Endothelial cell of umbilical vein (primary cell): Measurements from ENCODE around the gene NPDC1. TPM values are rescaled to one million over a fixed set of nuclear protein-coding genes. Genes with fewer than 3 reads are reported as not detected.

Experiments
- BruUV-seq: library from RNA; stranded (reverse); fragments of 400-500 nt; replicated peaks from 2 replicates; lab custom pipeline; 2021; lab: Mats Ljungman, UMichigan
- CTCF ChIA-PET: fragments of 300-600, 350-600 bp; sonication (Branson Sonifier 250); formaldehyde crosslinking; loops from one replicate; lab custom pipeline; 2021; ENCODE audit warnings: antibody characterized with exemption, inconsistent platforms; lab: Charles Lee
- POLR2A ChIA-PET: fragments of 300-600, 350-600 bp; sonication (Branson Sonifier 250); formaldehyde crosslinking; loops from one replicate; lab custom pipeline; 2021; ENCODE audit warnings: antibody characterized with exemption, inconsistent platforms; lab: Charles Lee
- DNase-seq: peaks from one replicate; pipeline ENCODE4 v3.0.0-alpha.2; 2011; ENCODE audit warnings: low read depth, low spot score
- FAIRE-seq: peaks from 2 replicates; lab custom pipeline; 2011; peaks lifted over from hg19 to GRCh38; lab: Jason Lieb, UNC
- H2AFZ ChIP-seq: 2 replicates; pipeline ENCODE4 v1.6.0; 2012; ENCODE audit warnings: low read depth, low read length, control low read depth, inconsistent platforms
- H3K27ac ChIP-seq: 2 replicates; pipeline ENCODE4 v1.5.1; 2011; ENCODE audit warnings: low read depth, mild to moderate bottlenecking, control low read depth, low read length, moderate library complexity; ENCODE audit not compliant: insufficient read depth
- H3K27me3 ChIP-seq, 2 experiments: 2 replicates each; pipeline versions ENCODE4 v1.6.0 to v1.6.1; 2011; ENCODE audit warnings: low read length in 2 of 2, mixed read lengths in 1 of 2; ENCODE audit not compliant: control insufficient read depth in 2 of 2, insufficient read depth in 2 of 2
- H3K36me3 ChIP-seq, 2 experiments: 2 replicates in 1 of 2; 3 replicates in 1 of 2; pipeline ENCODE4 v1.5.1; 2011; ENCODE audit warnings: low read length in 2 of 2, mild to moderate bottlenecking in 1 of 2, moderate library complexity in 1 of 2; ENCODE audit not compliant: control insufficient read depth in 2 of 2, insufficient read depth in 2 of 2; ENCODE audit errors: extremely low read depth in 1 of 2
- H3K4me1 ChIP-seq: 3 replicates; pipeline ENCODE4 v1.5.1; 2011; ENCODE audit warnings: mild to moderate bottlenecking, low read length; ENCODE audit not compliant: control insufficient read depth, insufficient read depth; ENCODE audit errors: extremely low read depth
- H3K4me2 ChIP-seq: 2 replicates; pipeline ENCODE4 v1.6.1; 2011; ENCODE audit warnings: low read length, control low read depth, mixed read lengths; ENCODE audit not compliant: insufficient read depth
- H3K4me3 ChIP-seq, 3 experiments: fragments of 200-600 bp in 1 of 3; sonication (generic), shearing (Covaris generic) in 1 of 3; replicated peaks in 1 of 3; 2 replicates each; pipeline ENCODE4 v1.5.1; 2011 to 2016; ENCODE audit warnings: control low read depth in 3 of 3, low read length in 3 of 3, mild to moderate bottlenecking in 2 of 3, inconsistent platforms in 1 of 3, low read depth in 1 of 3, moderate library complexity in 1 of 3; ENCODE audit not compliant: insufficient read depth in 1 of 3
- H3K79me2 ChIP-seq: 2 replicates; pipeline ENCODE4 v1.6.0; 2012; ENCODE audit warnings: low read length, inconsistent platforms; ENCODE audit not compliant: control insufficient read depth, insufficient read depth
- H3K9ac ChIP-seq: replicated peaks from 2 replicates; pipeline ENCODE3; 2011; ENCODE audit warnings: low read length, control low read depth; ENCODE audit not compliant: insufficient read depth; ENCODE audit errors: extremely low read depth
- H3K9me1 ChIP-seq: replicated peaks from 3 replicates; pipeline ENCODE4 v1.6.0; 2011; ENCODE audit warnings: mild to moderate bottlenecking, low read length; ENCODE audit not compliant: control insufficient read depth, insufficient read depth; ENCODE audit errors: extremely low read depth
- H3K9me3 ChIP-seq: replicated peaks from 2 replicates; pipeline ENCODE4 v1.5.1; 2012; ENCODE audit warnings: low read length, inconsistent platforms; ENCODE audit not compliant: control insufficient read depth, insufficient read depth
- H4K20me1 ChIP-seq: replicated peaks from 2 replicates; pipeline ENCODE3; 2011; ENCODE audit warnings: mild to moderate bottlenecking, low read length; ENCODE audit not compliant: control insufficient read depth, insufficient read depth; ENCODE audit errors: extremely low read depth
- EZH2 ChIP-seq: IDR thresholded peaks from 2 replicates; pipeline ENCODE4 v1.6.1; 2012; ENCODE audit warnings: borderline replicate concordance, low read depth, mild to moderate bottlenecking, moderate library complexity, low read length, inconsistent platforms; ENCODE audit not compliant: severe bottlenecking
- FOS ChIP-seq: IDR thresholded peaks from 2 replicates; pipeline ENCODE4 v1.6.1; 2011; ENCODE audit warnings: mild to moderate bottlenecking, low read length, moderate library complexity, borderline replicate concordance; ENCODE audit not compliant: insufficient read depth
- GATA2 ChIP-seq: IDR thresholded peaks from 2 replicates; pipeline ENCODE4 v1.7.0; 2011; ENCODE audit warnings: low read depth, mild to moderate bottlenecking, moderate library complexity, mixed read lengths, low read length; ENCODE audit not compliant: insufficient read length, insufficient read depth
- JUN ChIP-seq: IDR thresholded peaks from 2 replicates; pipeline ENCODE4 v1.6.1; 2011; ENCODE audit warnings: borderline replicate concordance, low read depth; ENCODE audit not compliant: insufficient read length, insufficient read depth
- MYC ChIP-seq: IDR thresholded peaks from one replicate; pipeline ENCODE4 v1.6.1; 2011; ENCODE audit warnings: mild to moderate bottlenecking, low read depth, low read length
- POLR2A ChIP-seq: IDR thresholded peaks from 2 replicates; pipeline ENCODE4 v1.6.1; 2012; ENCODE audit warnings: low read depth, mild to moderate bottlenecking, control low read depth, low read length
- POLR2AphosphoS5 ChIP-seq: IDR thresholded peaks from 2 replicates; pipeline ENCODE4 v1.6.1; 2012; ENCODE audit warnings: low read depth, mild to moderate bottlenecking, control low read depth, low read length, moderate library complexity; ENCODE audit not compliant: insufficient read depth
- dilution Hi-C: fragments of 300-500 bp; cut with MboI; formaldehyde crosslinking; loops from one replicate; pipeline ENCODE4 v1.15.0; 2019; ENCODE audit warnings: low sequenced_read_pairs; ENCODE audit not compliant: extremely low pct_ligation_motif_present
- intact Hi-C: fragments of 100-400 bp; cut with micrococcal nuclease; formaldehyde crosslinking; loops from one replicate; pipeline ENCODE4 v1.10.0; 2022
- polyA plus RNA-seq, 4 experiments: library from polyadenylated mRNA; depleted of rRNA in 3 of 4; stranded (reverse) in 3 of 4; unstranded in 1 of 4; fragments of >200 nt; gene quantifications; 2 replicates each; pipeline versions ENCODE4 v1.2.1 to v1.2.3, GENCODE V29; 2011 to 2012; ENCODE audit warnings: missing spikeins in 1 of 4
- total RNA-seq: library from RNA; stranded (reverse); gene quantifications from 2 replicates; pipeline ENCODE4 v1.2.3, GENCODE V29; 2021
- TF ChIP-seq, protein P1 (sequence below): IDR thresholded peaks from 2 replicates; pipeline ENCODE4 v1.6.1; 2011; ENCODE audit not compliant: insufficient read depth, insufficient read length
- TF ChIP-seq, protein P2 (sequence below), 2 donors: IDR thresholded peaks; 1 replicate in 1 of 2; 2 replicates in 1 of 2; pipeline ENCODE4 v1.5.1; 2011; ENCODE audit warnings: low read length in 2 of 2, mild to moderate bottlenecking in 2 of 2, moderate library complexity in 2 of 2, control low read depth in 1 of 2, inconsistent platforms in 1 of 2, low read depth in 1 of 2; ENCODE audit not compliant: insufficient read depth in 1 of 2; ENCODE audit errors: extremely low read depth in 1 of 2

NPDC1 gene
- total and polyA plus RNA-seq, 2 donors (not counting 3 experiments of a cell fraction or from before 2014, with no cell fraction given): 115 to 181 TPM

DNA sequence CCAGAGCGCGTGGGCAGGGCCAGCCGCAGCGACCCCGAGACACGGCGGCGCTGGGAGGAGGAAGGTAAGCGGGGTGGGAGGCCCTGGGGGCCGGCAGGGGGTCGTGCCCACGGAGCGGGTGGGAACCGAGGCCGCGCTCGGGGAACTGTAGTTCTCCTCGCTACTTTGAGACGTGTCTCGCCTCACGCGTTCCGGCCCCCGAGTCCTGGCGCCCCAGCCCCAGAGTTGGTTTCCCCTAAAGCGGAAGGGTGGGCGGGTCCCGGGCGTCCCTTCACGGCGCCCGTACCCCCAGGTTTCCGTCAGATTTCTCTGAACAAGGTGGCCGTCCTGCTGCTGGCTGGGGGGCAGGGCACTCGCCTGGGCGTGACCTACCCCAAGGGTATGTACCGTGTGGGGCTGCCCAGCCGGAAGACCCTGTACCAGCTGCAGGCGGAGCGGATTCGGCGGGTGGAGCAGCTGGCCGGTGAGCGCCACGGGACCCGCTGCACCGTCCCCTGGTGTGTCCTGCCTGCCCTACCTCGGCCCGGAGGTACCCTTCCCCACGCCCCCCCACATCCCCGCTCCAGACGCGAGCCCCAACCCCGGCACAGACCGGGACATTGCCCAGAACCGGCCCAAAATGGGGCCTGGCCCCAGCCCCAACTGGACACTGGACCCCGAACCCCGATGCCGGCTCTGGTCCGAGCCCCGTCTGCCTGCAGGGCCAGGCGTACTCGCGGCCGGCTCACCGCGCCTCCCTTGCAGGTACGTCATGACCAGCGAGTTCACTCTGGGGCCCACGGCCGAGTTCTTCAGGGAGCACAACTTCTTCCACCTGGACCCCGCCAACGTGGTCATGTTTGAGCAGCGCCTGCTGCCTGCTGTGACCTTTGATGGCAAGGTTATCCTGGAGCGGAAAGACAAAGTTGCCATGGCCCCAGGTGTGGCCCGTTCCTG, 32.0 kb upstream of the NPDC1 start:
- DNase-seq (peak; percentile 12), FAIRE-seq (no peak)
- peaks cover 6% of the 10 kb centered on the region for H3K79me2 ChIP-seq
- no peaks in the 10 kb centered on the region for H3K9me3 ChIP-seq
- H3K4me1 ChIP-seq: peaks cover 7% of the 10 kb centered on the region
- CTCF ChIA-PET: interaction anchor here (0.7 to 3.7 kb wide), 6 partner anchors 9 to 159 kb away, joined by 3 to 29 read pairs (median 10); partner anchors contain the start of genes MAN1B1 and NPDC1
- no peaks in the 10 kb centered on the region for H3K27me3 ChIP-seq
- peak overlapping the region; percentile 54 to 88 (median 60) for H3K4me3 ChIP-seq
- peak overlapping the region; percentile 65 for H2AFZ ChIP-seq
- TSS peak; percentile 16 for BruUV-seq
- H3K4me2 ChIP-seq: peak overlapping the region; percentile 42
- no peak overlapping the region for H3K27ac ChIP-seq
- TF ChIP-seq MYC (no peak), POLR2A (no peak), JUN (no peak), FOS (no peak), POLR2AphosphoS5 (no peak), EZH2 (no peak), GATA2 (no peak)
- TF ChIP-seq, protein P1, sequence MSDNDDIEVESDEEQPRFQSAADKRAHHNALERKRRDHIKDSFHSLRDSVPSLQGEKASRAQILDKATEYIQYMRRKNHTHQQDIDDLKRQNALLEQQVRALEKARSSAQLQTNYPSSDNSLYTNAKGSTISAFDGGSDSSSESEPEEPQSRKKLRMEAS: no peak
- TF ChIP-seq, protein P2, sequence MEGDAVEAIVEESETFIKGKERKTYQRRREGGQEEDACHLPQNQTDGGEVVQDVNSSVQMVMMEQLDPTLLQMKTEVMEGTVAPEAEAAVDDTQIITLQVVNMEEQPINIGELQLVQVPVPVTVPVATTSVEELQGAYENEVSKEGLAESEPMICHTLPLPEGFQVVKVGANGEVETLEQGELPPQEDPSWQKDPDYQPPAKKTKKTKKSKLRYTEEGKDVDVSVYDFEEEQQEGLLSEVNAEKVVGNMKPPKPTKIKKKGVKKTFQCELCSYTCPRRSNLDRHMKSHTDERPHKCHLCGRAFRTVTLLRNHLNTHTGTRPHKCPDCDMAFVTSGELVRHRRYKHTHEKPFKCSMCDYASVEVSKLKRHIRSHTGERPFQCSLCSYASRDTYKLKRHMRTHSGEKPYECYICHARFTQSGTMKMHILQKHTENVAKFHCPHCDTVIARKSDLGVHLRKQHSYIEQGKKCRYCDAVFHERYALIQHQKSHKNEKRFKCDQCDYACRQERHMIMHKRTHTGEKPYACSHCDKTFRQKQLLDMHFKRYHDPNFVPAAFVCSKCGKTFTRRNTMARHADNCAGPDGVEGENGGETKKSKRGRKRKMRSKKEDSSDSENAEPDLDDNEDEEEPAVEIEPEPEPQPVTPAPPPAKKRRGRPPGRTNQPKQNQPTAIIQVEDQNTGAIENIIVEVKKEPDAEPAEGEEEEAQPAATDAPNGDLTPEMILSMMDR (IDR thresholded peaks at IDR 0.05; ENCODE audit: extremely low read depth in 1 of 2, insufficient read depth in 1 of 2, low read depth in 1 of 2, low read length in 2 of 2): no peak
- POLR2A ChIA-PET: no interaction called here
- no peaks in the 10 kb centered on the region for H4K20me1 ChIP-seq
- intact Hi-C loops: no loop called here
- peaks cover 0 to 31% of the 10 kb centered on the region in 2 experiments for H3K36me3 ChIP-seq
- dilution Hi-C loops: no loop called here
- H3K9me1 ChIP-seq: no peaks in the 10 kb centered on the region
- peak overlapping the region; percentile 24 for H3K9ac ChIP-seq
